GM18873 (cell line): ENCODE results near the gene AGBL5.

Experiments
- ATAC-seq: cut with Tn5 transposase; IDR thresholded peaks from one replicate; pipeline ENCODE4 v1.9.1; 2021; ENCODE audit warnings: mild to moderate bottlenecking, moderate library complexity, moderate number of reproducible peaks; ENCODE audit not compliant: unreplicated experiment, low FRiP score

Gene AGBL5

DNA sequence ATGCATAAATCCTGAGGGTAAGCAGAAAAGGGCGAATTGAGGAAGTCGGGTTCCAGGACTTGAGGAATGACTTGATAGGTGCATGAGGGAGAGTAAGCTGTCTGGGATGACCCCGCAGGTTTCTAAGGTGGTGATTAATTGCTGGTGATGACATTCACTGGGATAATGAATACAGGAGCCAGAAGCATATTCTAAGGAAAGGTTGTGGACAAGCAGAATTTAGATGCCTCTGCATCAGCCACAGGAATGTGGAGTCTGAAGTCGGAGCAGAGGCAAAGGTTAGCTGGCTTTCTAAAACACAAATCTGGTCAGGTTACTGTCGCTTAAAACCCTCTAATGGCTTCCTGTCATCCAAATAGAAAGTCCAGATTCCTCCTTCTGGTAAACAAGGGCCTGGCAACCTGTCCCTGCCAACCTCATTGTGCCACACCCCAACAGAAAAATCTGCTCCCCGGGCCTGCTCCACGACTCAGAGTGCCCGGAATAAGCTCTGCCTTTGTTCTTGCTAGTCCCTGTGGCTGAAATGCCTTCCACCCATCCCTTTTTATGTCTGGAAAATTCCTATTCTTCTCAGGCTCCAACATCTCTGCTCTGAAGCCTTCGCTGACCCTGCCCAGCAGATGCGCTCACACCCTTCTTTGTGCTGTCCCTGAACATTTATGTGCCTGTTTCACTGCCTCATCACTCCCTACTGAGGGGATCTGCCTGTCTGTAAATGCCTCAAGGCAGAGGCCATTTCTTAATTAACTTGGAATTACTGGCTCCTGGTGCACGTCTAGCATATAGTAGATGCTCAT, 30.0 kb upstream of the AGBL5 start:
- no peak for ATAC-seq

DNA sequence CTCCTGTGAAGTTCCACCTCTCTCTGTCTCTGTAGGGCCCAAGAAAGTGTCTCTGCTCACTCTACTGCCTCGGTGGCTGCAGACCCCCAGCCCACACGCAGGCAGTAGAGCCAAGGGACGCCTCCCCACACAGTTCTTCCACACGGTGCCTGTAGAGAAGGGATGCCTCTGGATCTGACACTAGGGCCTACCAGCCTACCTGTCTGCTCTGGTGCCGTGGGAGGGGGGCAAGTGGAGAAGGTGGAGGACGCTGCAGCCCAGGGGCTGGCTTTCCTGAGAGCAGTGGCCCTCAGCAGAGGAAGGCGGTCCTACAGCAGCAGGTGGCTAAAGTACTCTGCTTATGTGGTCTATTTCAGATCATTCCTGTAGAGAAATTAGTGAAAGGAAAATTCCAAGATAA, 27.7 kb upstream of the AGBL5 start:
- ATAC-seq: no peak

DNA sequence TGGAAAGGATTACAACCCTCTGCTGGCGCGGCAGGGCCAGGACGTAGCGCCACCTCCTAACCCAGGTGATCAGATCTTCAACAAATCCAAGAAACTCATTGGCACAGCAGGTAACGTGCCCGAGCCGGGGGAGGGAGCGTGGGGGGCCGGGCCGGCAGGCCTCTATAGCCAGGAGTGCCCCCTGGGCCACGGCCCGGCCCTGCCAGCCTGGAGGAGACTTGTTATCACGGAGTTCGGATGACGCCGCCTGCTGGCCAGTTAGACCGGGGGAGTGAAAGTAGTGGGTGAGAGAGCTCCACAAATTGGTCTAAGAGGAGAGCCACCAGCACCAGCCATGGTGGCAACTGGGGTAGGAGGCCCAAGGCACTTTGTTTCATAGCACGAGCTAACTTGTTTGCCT, 27.3 kb upstream of the AGBL5 start:
- no peak for ATAC-seq

GRCh38 chr2:27024812-27025211, 26.7 kb upstream of the AGBL5 start:
- ATAC-seq: no peak

DNA sequence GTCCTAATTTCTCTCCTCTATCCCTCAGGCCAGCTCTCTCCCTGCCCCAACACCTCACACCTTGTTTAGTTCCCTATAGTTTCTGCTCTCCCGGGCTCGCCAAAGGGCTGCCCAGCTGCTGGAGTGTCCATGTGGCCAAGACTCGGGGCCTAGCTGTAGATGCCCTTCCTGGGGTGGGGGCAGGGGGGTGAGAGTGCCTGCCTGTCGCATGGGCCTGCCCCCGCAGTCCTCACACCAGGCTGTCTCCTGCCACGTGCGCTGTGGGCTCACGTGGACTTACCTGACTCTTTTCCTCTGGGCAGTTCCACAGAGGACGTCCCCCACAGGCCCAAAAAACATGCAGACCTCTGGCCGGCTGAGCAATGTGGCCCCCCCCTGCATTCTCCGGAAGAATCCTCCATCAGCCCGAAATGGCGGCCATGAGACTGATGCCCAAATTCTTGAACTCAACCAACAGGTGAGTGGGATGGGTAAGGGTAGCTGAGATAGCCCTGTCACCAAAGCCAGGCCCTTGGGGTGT, 26.1 kb upstream of the AGBL5 start:
- ATAC-seq: no peak

- ATAC-seq: no peak
These were observed 25.3 kb upstream of the AGBL5 start for GRCh38 chr2:27025861-27026851.

- ATAC-seq: no peak
These were observed 24.2 kb upstream of the AGBL5 start for GRCh38 chr2:27027211-27027651.

- no peak for ATAC-seq
These were observed 22.4 kb upstream of the AGBL5 start for GRCh38 chr2:27029051-27029450.

DNA sequence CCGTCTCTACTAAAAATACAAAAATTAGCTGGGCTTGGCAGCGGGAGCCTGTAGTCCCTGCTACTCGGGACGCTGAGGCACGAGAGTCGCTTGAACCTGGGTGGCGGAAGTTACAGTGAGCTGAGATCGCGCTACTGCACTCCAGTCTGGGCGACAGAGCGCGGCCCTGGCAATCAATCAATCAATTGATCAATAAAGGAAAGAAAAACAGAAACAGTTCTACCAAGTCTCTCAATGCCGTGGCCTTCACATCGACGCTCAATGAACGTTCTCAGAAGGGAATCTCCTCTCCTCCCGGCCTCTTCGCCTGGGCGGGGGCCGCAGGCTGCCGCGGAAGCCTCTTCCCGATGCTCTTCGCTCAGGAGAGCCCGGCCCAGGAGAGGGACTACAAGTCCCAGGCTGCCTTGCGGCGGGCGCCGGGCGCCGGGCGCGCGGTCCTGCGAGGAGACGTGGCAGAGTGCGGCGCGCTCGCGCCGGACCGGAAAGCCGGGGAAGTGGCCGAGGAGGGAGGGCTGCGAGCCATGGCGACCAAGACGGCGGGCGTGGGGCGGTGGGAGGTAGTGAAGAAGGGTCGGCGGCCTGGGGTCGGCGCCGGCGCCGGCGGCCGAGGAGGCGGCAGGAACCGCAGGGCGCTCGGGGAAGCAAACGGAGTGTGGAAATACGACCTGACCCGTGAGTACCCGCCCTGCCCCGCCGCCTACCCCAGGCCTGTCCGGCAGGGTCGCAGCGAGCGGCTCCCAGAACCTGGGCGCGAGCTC, 18.8 kb upstream of the AGBL5 start, which contains the start of gene TMEM214:
Gene TMEM214, plus strand, starts transcription at position 471 of the 758 bp plus-strand sequence. Its CDS starts 51 bp downstream, at position 522.
- peak; percentile 67 for ATAC-seq

- ATAC-seq: no peak
These were observed 18.1 kb upstream of the AGBL5 start for GRCh38 chr2:27033253-27033852.

DNA sequence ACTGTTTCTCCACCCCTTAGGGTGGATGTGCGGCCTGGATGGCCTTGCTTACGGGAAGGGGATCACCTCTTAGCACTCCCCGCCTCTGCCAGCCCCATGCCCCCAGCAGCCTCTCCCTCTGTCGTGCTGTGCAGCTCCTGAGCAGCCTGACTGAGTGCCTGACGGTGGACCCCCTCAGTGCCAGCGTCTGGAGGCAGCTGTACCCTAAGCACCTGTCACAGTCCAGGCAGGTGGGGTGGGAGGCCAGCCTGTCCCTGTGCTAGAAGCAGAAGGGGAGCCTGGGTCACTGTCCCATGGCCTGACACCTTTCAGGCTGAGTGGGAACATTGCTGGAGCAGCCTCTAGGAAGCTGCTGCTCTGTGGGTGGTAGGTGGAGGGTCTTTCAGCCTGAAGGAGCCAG, 13.5 kb upstream of the AGBL5 start:
- ATAC-seq: no peak

GRCh38 chr2:27038631-27039339, 12.7 kb upstream of the AGBL5 start:
- ATAC-seq: no peak

- no peak for ATAC-seq
These were observed 12.0 kb upstream of the AGBL5 start for GRCh38 chr2:27039426-27039825.

DNA sequence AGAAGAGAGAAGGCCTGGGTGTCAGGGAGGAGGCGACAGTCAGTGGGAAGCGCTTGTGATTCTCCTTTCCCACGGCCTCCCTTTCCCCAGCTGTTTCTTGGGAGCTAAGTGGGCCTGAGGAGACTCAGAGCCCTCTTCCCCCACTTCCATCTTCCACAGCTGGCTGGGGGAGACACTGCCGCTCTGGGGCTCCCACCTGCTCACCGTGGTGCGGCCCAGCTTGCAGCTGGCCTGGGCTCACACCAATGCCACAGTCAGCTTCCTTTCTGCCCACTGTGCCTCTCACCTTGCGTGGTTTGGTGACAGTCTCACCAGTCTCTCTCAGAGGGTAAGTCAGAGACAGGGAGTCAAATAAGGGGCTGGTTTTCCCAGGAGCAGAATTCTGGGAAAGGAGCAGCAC, 11.6 kb upstream of the AGBL5 start:
- ATAC-seq: no peak

GRCh38 chr2:27040282-27040681, 11.2 kb upstream of the AGBL5 start:
- ATAC-seq: no peak

- ATAC-seq: no peak
These were observed 9.7 kb upstream of the AGBL5 start for GRCh38 chr2:27041752-27042151.

DNA sequence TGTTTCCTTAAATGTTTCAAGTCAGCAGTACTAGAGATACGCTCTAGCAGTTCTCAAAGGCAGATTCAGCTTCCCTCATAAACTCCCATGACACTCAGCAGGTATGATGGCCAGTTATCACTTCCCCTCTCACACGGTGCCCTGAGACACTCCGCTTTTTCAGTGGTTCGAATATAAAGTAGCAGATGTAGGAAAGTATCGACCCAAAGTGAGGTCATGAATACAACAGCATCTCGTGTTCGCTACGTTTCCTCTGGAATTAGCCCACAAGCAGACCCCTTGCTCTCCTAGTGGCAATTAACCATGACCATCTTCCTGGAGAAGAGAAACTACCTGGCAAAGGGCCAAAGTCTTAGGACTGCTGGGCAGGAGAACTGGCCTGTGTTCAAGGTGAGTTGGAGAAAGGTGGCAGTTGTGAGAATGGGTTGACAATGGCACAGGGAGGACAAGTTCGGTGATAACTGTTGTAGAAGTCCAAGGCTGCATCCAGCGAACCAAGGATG, 9.3 kb upstream of the AGBL5 start:
- no peak for ATAC-seq

GRCh38 chr2:27042985-27043634, 8.4 kb upstream of the AGBL5 start:
- ATAC-seq: no peak
